HG03064 (cell line): ENCODE data around the gene SUGP1.

Experiments used
- ATAC-seq: cut with Tn5 transposase; IDR thresholded peaks from one replicate; pipeline ENCODE4 v1.9.1; 2021; ENCODE audit warnings: low read depth; ENCODE audit not compliant: unreplicated experiment

Gene SUGP1

GRCh38 chr19:19236173-19236572 lies 84.1 kb downstream of the SUGP1 start:
- ATAC-seq = no peak

- no peak for ATAC-seq
Measured at GRCh38 chr19:19234220-19234816, 86.0 kb downstream of the SUGP1 start.

- no peak for ATAC-seq
Measured at GRCh38 chr19:19232261-19232721, 88.0 kb downstream of the SUGP1 start.

- ATAC-seq = no peak
Measured at GRCh38 chr19:19230999-19231398, 89.3 kb downstream of the SUGP1 start.

- ATAC-seq = no peak
Measured at GRCh38 chr19:19229701-19230100, 90.6 kb downstream of the SUGP1 start.

- ATAC-seq = no peak
Measured at GRCh38 chr19:19227217-19227616, 93.1 kb downstream of the SUGP1 start.

DNA sequence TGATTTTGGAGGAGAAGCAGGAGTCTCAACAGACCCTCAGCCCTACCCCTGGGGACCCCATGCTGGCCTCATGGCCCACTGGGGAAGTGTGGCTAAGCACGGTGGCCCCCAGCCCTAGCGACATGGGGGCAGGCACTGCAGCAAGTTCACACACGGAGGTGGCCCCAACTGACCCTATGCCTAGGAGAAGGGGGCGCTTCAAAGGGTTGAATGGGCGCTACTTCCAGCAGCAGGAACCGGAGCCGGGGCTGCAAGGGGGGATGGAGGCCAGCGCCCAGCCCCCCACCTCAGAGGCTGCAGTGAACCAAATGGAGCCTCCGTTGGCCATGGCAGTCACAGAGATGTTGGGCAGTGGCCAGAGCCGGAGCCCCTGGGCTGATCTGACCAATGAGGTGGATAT lies 93.6 kb downstream of the SUGP1 start:
- ATAC-seq = no peak

- ATAC-seq = no peak
Measured at GRCh38 chr19:19226204-19226603, 94.1 kb downstream of the SUGP1 start.
